ENCODE results near the gene ARHGAP26.

- TF ChIP-seq CTCF (IDR thresholded peaks at IDR 0.05; ENCODE audit: extremely low read depth in 1 of 2, insufficient read depth in 1 of 2, low read depth in 1 of 2, low read length in 2 of 2): no peak
- TF ChIP-seq EZH2 (IDR thresholded peaks at IDR 0.05; ENCODE audit: borderline replicate concordance, low read depth, low read length, severe bottlenecking): no peak
- no peak for TF ChIP-seq POLR2AphosphoS5 (IDR thresholded peaks at IDR 0.05; ENCODE audit: insufficient read depth, low read depth, low read length)
Observed at GRCh38 chr5:142873831-142874230, 103.7 kb downstream of the ARHGAP26 start.
